Measurements from ENCODE around the gene RXRA.

The RXRA gene

GRCh38 chr9:134321531-134321930 is 4.7 kb upstream of the RXRA start:
- H3K27me3 Mint-ChIP-seq (ENCODE audit: low read depth) = peaks cover 16% of the 10 kb centered on the region
- no peaks in the 10 kb centered on the region for H3K36me3 Mint-ChIP-seq (ENCODE audit: low read depth)
- H3K4me3 Mint-ChIP-seq = no peak overlapping the region
- peaks cover 2% of the 10 kb centered on the region for H3K4me1 Mint-ChIP-seq (ENCODE audit: low read depth)
- no peaks in the 10 kb centered on the region for H3K9me3 Mint-ChIP-seq
- H3K27ac Mint-ChIP-seq = no peak overlapping the region
- no peak for DNase-seq (ENCODE audit: low spot score)

GRCh38 chr9:134321946-134322741 is 4.1 kb upstream of the RXRA start:
- DNase-seq (ENCODE audit: low spot score) = no peak
- H3K27ac Mint-ChIP-seq = no peak overlapping the region

GRCh38 chr9:134322781-134323241 is 3.4 kb upstream of the RXRA start:
- Mint-ChIP-seq H3K27me3 (ENCODE audit: low read depth) (peaks cover 24% of the 10 kb centered on the region), H3K4me3 (no peak overlapping the region), H3K36me3 (ENCODE audit: low read depth) (no peaks in the 10 kb centered on the region), H3K4me1 (ENCODE audit: low read depth) (peaks cover 2% of the 10 kb centered on the region), H3K27ac (no peak overlapping the region), H3K9me3 (no peaks in the 10 kb centered on the region)
- DNase-seq (ENCODE audit: low spot score) = no peak

More at GRCh38 chr9:134321946-134322741, 4.1 kb upstream of the RXRA start:
- Mint-ChIP-seq H3K4me1 (ENCODE audit: low read depth) (peaks cover 2% of the 10 kb centered on the region), H3K4me3 (no peak overlapping the region), H3K27me3 (ENCODE audit: low read depth) (peaks cover 17% of the 10 kb centered on the region), H3K9me3 (no peaks in the 10 kb centered on the region), H3K36me3 (ENCODE audit: low read depth) (no peaks in the 10 kb centered on the region)

DNA sequence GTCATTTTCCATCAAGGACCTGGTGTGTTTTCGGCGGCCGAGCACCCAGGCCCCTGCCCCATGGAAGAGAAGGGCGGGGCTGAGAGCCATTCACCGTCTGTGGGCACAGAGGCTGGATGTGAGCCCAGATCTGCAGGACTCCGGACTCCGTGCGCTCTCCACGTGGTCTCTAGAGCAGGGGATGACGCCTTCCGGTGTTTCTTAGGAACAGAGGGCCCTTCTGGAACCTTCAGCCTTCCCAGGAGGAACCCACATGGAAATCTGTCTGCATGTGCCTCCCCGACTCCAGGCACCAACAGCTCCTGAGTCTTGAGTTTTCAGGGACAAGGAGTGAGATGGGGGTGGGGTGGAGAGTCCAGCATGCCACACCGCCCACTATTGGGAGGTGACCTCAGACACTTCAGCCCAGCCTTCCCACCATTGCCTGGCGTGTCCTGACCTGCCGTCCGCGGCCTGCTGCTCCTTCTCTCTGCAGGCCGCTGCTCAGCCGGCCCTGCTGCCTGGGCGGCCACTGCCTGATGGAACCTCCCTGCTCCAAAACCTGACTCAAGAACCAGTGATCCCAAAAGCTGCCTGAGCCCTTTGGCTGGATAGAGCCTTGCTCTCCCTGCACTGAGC is 2.4 kb upstream of the RXRA start:
- peaks cover 32% of the 10 kb centered on the region for H3K27me3 Mint-ChIP-seq (ENCODE audit: low read depth)
- peak overlapping the region; percentile 28 for H3K4me3 Mint-ChIP-seq
- H3K4me1 Mint-ChIP-seq (ENCODE audit: low read depth) = peaks cover 2% of the 10 kb centered on the region
- H3K9me3 Mint-ChIP-seq = no peaks in the 10 kb centered on the region
- H3K27ac Mint-ChIP-seq = no peak overlapping the region
- no peaks in the 10 kb centered on the region for H3K36me3 Mint-ChIP-seq (ENCODE audit: low read depth)
- DNase-seq (ENCODE audit: low spot score) = no peak

GRCh38 chr9:134324359-134325095 is 1.7 kb upstream of the RXRA start:
- Mint-ChIP-seq H3K27ac (no peak overlapping the region), H3K27me3 (ENCODE audit: low read depth) (peaks cover 34% of the 10 kb centered on the region), H3K4me3 (peak overlapping the region; percentile 64), H3K4me1 (ENCODE audit: low read depth) (peaks cover 2% of the 10 kb centered on the region), H3K9me3 (no peaks in the 10 kb centered on the region), H3K36me3 (ENCODE audit: low read depth) (no peaks in the 10 kb centered on the region)
- DNase-seq (ENCODE audit: low spot score) = no peak

DNA sequence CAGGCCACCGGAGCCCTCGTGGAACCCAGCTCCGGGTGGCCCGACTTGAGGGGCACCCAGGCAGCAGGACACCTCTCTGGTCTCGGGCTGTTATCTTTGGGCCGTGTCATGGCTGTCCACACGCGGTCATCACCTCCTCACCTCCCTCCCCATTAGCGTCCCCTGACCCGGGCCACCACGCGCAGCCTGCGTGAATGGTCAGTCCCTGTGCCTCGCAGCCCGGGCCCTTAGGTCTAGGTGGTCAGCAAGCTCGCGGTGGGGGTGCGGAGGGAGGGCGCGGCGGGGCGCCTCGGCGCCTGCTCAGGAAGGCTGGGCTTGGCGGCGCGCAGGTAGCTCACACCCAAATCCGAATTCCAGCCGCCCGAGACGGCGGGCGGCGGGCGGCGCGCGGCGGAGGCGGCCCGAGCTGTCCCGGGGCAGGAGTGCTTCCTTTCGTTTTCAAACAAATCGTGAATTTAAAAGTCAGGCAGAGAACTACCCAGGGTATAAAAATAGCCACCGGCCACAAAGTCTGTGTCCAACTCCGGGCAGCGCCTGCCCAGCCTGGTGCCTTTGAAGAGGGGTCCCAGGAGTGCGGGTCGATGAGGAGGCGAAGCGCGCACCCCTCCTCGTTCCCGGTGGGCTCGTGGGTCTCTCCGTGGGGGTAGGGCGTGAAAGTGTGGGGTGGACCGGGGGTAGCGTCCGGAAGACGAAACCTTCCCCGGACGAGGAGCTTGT is 1.0 kb upstream of the RXRA start:
- Mint-ChIP-seq H3K4me3 (peak overlapping the region; percentile 63), H3K4me1 (ENCODE audit: low read depth) (peaks cover 2% of the 10 kb centered on the region), H3K27me3 (ENCODE audit: low read depth) (peaks cover 34% of the 10 kb centered on the region), H3K36me3 (ENCODE audit: low read depth) (no peaks in the 10 kb centered on the region), H3K27ac (no peak overlapping the region), H3K9me3 (no peaks in the 10 kb centered on the region)
- no peak for DNase-seq (ENCODE audit: low spot score)

- Mint-ChIP-seq H3K36me3 (ENCODE audit: low read depth) (no peaks in the 10 kb centered on the region), H3K27me3 (ENCODE audit: low read depth) (peaks cover 38% of the 10 kb centered on the region), H3K4me1 (ENCODE audit: low read depth) (peaks cover 2% of the 10 kb centered on the region), H3K9me3 (no peaks in the 10 kb centered on the region), H3K4me3 (peak overlapping the region; percentile 18), H3K27ac (no peak overlapping the region)
- DNase-seq (ENCODE audit: low spot score) = no peak
These were observed 708 bp downstream of the RXRA start for GRCh38 chr9:134326724-134327601.

DNA sequence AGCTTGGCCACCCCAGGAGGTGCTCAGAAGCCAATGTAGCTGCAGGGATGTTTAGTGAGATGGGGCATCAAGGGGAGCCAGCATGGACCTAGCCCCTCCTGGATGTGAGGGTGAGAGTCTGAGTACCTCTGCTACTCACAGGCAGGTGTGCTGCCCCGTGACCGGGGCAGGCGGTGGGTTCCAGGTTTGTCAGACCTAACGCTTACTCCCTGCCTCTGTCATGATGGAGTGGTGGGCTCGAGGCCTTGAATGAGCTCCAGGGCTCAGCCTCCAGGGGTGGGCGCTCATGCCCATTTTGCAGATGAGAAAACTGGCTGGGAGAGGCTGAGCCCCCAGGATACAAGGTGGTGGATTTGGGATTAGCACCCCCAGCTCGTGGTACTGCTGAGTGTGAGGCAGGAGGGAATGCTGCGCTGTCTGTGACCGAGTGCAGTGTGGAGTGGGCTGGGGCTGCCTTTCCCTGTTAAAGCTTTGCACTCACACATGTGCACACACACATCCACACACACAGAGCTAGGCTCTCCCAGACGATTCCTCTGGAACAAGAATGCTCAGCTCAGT is 1.5 kb downstream of the RXRA start:
- peaks cover 38% of the 10 kb centered on the region for H3K27me3 Mint-ChIP-seq (ENCODE audit: low read depth)
- H3K4me1 Mint-ChIP-seq (ENCODE audit: low read depth) = peaks cover 2% of the 10 kb centered on the region
- H3K4me3 Mint-ChIP-seq = peak overlapping the region; percentile 18
- H3K9me3 Mint-ChIP-seq = no peaks in the 10 kb centered on the region
- no peak overlapping the region for H3K27ac Mint-ChIP-seq
- no peaks in the 10 kb centered on the region for H3K36me3 Mint-ChIP-seq (ENCODE audit: low read depth)
- DNase-seq (ENCODE audit: low spot score) = no peak

DNA sequence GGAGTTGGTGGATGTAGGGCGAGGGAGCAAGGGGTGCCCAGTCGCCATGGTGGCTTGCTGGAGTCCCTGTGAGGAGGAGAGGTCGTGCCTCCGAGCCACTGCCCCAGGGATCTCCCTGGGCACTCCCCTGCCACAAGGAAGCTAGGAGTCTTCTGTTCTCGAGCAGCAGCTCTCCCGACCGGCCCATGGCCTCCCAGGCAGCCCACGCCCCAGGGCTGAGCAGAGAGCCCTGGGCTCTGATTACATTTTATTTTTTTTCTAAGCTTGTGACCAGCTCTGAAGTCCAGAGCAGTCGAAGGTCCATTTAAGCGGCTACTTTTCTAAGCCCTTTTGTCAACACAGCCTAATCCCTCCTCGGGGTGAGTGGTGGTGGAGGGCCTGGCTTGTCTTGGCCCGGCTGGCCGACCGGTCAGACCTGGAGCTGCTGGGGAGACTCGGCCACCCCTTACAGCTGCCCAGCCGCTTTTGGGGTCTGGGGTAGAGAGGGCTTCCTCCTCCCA is 2.1 kb downstream of the RXRA start:
- Mint-ChIP-seq H3K27ac (no peak overlapping the region), H3K36me3 (ENCODE audit: low read depth) (no peaks in the 10 kb centered on the region), H3K4me3 (no peak overlapping the region), H3K9me3 (no peaks in the 10 kb centered on the region), H3K27me3 (ENCODE audit: low read depth) (peaks cover 37% of the 10 kb centered on the region), H3K4me1 (ENCODE audit: low read depth) (peaks cover 2% of the 10 kb centered on the region)
- DNase-seq (ENCODE audit: low spot score) = no peak

- no peaks in the 10 kb centered on the region for H3K9me3 Mint-ChIP-seq
- DNase-seq (ENCODE audit: low spot score) = no peak
- peaks cover 2% of the 10 kb centered on the region for H3K4me1 Mint-ChIP-seq (ENCODE audit: low read depth)
- peaks cover 32% of the 10 kb centered on the region for H3K27me3 Mint-ChIP-seq (ENCODE audit: low read depth)
- H3K36me3 Mint-ChIP-seq (ENCODE audit: low read depth) = no peaks in the 10 kb centered on the region
- H3K27ac Mint-ChIP-seq = no peak overlapping the region
- H3K4me3 Mint-ChIP-seq = no peak overlapping the region
These were observed 2.8 kb downstream of the RXRA start for GRCh38 chr9:134328841-134329575.

- DNase-seq (ENCODE audit: low spot score) = no peak
- no peaks in the 10 kb centered on the region for H3K36me3 Mint-ChIP-seq (ENCODE audit: low read depth)
- no peaks in the 10 kb centered on the region for H3K9me3 Mint-ChIP-seq
- no peak overlapping the region for H3K4me3 Mint-ChIP-seq
- H3K27me3 Mint-ChIP-seq (ENCODE audit: low read depth) = peaks cover 27% of the 10 kb centered on the region
- H3K27ac Mint-ChIP-seq = no peak overlapping the region
- peaks cover 2% of the 10 kb centered on the region for H3K4me1 Mint-ChIP-seq (ENCODE audit: low read depth)
These were observed 3.3 kb downstream of the RXRA start for GRCh38 chr9:134329576-134329855.

DNA sequence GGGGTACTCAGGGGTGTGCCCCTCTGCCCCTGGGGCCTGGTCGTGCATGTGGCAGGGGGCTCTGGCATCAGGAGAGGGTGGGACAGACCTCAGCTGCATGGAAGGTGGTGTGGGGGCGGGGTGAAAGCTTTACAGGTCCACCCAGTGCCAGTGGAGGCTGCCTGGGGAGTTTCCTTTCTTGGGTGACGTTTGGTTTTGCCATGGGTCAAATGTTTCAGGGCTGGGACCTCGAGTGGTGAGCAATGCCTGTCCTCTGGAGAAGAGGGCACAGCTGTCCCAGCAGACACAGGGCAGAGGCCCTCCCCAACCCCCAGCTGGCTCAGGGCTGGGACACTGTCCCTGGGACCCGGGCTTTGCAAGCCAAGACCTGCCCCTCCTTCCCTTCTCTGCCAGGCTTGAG is 3.6 kb downstream of the RXRA start:
- H3K36me3 Mint-ChIP-seq (ENCODE audit: low read depth) = no peaks in the 10 kb centered on the region
- peaks cover 24% of the 10 kb centered on the region for H3K27me3 Mint-ChIP-seq (ENCODE audit: low read depth)
- no peaks in the 10 kb centered on the region for H3K4me1 Mint-ChIP-seq (ENCODE audit: low read depth)
- H3K27ac Mint-ChIP-seq = no peak overlapping the region
- no peak for DNase-seq (ENCODE audit: low spot score)
- H3K9me3 Mint-ChIP-seq = no peaks in the 10 kb centered on the region
- no peak overlapping the region for H3K4me3 Mint-ChIP-seq

All from T-helper 2 cell treated with Interferon-gamma antibody and Interleukin-4, amounts not matched to agents 5 μg/mL and 100 μg/mL, for 36 hours (primary cell).